ENCODE data around the gene PCDHA7. TPM values are rescaled to one million over a fixed set of nuclear protein-coding genes. Genes with fewer than 3 reads are reported as not detected.
"Not testable (repeated sequence)": the region's sequence is repeated elsewhere in the genome, so short reads cannot be mapped to it uniquely, and the experiment has no call there.

Gene PCDHA7
- total RNA-seq, 6 experiments from 2014 or later: 0.07 to 0.12 TPM; not detected in 4

DNA sequence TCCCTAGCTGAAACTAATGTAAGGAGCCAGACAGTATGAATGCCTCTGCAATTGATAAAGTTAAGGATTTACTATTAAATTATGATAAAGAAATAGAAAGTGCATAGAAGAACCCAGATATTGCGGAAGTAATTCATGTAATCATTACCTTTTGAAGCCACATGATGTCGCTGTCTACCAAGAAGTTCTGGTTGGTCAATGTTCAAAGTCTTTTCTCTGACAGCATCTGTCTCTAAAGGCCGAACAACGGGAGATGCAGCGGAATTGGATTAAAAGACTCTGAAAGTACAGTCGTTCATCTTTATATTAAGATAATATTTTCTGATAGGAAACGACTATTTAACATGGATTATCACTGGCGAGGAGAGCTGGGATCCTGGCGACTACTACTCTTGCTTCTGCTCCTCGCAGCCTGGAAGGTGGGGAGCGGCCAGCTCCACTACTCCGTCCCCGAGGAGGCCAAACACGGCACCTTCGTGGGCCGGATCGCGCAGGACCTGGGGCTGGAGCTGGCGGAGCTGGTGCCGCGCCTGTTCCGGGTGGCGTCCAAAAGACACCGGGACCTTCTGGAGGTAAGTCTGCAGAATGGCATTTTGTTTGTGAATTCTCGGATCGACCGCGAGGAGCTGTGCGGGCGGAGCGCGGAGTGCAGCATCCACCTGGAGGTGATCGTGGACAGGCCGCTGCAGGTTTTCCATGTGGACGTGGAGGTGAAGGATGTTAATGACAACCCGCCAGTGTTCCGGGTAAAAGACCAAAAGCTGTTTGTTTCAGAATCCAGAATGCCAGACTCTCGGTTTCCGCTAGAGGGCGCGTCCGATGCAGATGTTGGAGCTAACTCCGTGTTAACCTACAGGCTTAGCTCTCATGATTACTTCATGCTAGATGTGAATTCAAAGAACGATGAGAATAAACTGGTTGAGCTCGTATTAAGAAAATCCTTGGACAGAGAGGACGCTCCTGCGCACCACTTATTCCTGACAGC lies 7.2 kb downstream of the PCDHA7 start, which contains the start of gene PCDHA8:
Gene PCDHA8, plus strand, starts transcription at position 210 of the 985 bp plus-strand sequence. Its CDS starts 135 bp downstream, at position 345.
- no peaks in the 10 kb centered on the region for H3K27me3 ChIP-seq
- no peak for ATAC-seq
- no peak within 1 kb of the TSS for H3K4me3 ChIP-seq
- H3K4me1 ChIP-seq: no peaks in the 10 kb centered on the region
- DNase-seq: no peak
- TF ChIP-seq, protein P1, sequence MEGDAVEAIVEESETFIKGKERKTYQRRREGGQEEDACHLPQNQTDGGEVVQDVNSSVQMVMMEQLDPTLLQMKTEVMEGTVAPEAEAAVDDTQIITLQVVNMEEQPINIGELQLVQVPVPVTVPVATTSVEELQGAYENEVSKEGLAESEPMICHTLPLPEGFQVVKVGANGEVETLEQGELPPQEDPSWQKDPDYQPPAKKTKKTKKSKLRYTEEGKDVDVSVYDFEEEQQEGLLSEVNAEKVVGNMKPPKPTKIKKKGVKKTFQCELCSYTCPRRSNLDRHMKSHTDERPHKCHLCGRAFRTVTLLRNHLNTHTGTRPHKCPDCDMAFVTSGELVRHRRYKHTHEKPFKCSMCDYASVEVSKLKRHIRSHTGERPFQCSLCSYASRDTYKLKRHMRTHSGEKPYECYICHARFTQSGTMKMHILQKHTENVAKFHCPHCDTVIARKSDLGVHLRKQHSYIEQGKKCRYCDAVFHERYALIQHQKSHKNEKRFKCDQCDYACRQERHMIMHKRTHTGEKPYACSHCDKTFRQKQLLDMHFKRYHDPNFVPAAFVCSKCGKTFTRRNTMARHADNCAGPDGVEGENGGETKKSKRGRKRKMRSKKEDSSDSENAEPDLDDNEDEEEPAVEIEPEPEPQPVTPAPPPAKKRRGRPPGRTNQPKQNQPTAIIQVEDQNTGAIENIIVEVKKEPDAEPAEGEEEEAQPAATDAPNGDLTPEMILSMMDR (IDR thresholded peaks at IDR 0.05): peak in 1 of 4 donors; percentile 15
- TF ChIP-seq POLR2A (IDR thresholded peaks at IDR 0.05): no peak
- WGBS (ENCODE audit: insufficient coverage, low coverage, low lambda C conversion rate, missing lambda C conversion rate): 20% methylated on average over 28 of the region's 47 CpGs
- intact Hi-C loops (cut with DNase I): no loop called here
- H3K27ac ChIP-seq: no peak within 1 kb of the TSS
- no peaks in the 10 kb centered on the region for H3K36me3 ChIP-seq
- no peaks in the 10 kb centered on the region for H3K9me3 ChIP-seq

DNA sequence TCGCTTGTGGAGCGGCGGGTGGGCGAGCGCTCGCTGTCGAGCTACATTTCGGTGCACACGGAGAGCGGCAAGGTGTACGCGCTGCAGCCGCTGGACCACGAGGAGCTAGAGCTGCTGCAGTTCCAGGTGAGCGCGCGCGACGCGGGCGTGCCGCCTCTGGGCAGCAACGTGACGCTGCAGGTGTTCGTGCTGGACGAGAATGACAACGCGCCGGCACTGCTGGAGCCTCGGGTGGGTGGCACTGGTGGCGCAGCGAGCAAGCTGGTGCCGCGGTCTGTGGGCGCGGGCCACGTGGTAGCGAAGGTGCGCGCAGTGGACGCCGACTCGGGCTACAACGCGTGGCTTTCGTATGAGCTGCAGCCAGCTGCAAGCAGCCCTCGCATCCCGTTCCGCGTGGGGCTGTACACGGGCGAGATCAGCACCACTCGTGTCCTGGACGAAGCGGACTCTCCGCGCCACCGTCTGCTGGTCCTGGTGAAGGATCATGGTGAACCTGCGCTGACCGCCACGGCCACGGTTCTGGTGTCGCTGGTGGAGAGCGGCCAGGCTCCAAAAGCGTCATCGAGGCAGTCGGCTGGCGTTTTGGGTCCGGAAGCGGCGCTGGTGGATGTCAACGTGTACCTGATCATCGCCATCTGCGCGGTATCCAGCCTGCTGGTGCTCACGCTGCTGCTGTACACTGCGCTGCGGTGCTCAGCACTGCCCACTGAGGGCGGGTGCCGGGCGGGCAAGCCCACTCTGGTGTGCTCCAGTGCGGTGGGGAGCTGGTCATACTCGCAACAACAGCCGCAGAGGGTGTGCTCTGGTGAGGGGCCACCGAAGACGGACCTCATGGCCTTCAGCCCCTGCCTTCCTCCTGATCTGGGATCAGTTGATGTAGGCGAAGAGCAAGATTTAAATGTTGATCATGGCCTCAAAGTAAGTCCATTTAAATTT lies 9.0 kb downstream of the PCDHA7 start:
- intact Hi-C loops (cut with DNase I): no loop called here
- Histone ChIP-seq H3K4me1 (no peaks in the 10 kb centered on the region), H3K36me3 (no peaks in the 10 kb centered on the region), H3K4me3 (no peak overlapping the region), H3K9me3 (no peaks in the 10 kb centered on the region), H3K27me3 (no peaks in the 10 kb centered on the region), H3K27ac (no peak overlapping the region)
- no peak for DNase-seq
- TF ChIP-seq, protein P1 (IDR thresholded peaks at IDR 0.05): no peak
- TF ChIP-seq POLR2A (IDR thresholded peaks at IDR 0.05): no peak
- no peak for ATAC-seq
- WGBS (ENCODE audit: insufficient coverage, low coverage, low lambda C conversion rate, missing lambda C conversion rate): 47% methylated on average over 7 of the region's 87 CpGs

DNA sequence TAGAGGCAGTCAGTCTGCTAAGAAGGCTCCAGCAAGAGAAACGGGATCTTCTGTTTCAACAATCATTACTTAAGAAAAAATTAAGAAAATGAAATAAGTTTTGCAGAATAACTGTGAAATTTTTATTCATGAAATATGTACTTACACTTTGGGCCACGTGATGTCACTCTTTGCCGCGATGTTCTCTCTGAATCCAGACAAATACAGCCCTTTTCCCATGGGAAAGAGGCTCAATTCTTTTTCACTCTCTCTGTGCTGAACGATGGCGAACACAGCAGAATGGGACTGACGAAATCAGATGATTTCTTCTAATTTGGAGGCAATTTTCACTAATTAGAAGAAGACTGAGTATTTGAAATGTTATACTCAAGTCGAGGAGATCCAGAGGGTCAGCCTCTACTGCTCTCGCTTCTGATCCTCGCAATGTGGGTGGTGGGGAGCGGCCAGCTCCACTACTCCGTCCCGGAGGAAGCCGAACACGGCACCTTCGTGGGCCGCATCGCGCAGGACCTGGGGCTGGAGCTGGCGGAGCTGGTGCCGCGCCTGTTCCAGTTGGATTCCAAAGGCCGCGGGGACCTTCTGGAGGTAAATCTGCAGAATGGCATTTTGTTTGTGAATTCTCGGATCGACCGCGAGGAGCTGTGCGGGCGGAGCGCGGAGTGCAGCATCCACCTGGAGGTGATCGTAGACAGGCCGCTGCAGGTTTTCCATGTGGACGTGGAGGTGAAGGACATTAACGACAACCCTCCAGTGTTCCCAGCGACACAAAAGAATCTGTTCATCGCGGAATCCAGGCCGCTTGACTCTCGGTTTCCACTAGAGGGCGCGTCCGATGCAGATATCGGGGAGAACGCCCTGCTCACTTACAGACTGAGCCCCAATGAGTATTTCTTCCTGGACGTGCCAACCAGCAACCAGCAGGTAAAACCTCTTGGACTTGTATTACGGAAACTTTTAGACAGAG lies 14.4 kb downstream of the PCDHA7 start, which contains the start of gene PCDHA9:
Gene PCDHA9, plus strand, starts transcription at position 244 of the 964 bp plus-strand sequence. Its CDS starts 114 bp downstream, at position 358.
- H3K4me3 ChIP-seq, DNase-seq: not testable (repeated sequence)
- 17% methylated on average over 21 of the region's 48 CpGs for WGBS (ENCODE audit: insufficient coverage, low coverage, low lambda C conversion rate, missing lambda C conversion rate)

DNA sequence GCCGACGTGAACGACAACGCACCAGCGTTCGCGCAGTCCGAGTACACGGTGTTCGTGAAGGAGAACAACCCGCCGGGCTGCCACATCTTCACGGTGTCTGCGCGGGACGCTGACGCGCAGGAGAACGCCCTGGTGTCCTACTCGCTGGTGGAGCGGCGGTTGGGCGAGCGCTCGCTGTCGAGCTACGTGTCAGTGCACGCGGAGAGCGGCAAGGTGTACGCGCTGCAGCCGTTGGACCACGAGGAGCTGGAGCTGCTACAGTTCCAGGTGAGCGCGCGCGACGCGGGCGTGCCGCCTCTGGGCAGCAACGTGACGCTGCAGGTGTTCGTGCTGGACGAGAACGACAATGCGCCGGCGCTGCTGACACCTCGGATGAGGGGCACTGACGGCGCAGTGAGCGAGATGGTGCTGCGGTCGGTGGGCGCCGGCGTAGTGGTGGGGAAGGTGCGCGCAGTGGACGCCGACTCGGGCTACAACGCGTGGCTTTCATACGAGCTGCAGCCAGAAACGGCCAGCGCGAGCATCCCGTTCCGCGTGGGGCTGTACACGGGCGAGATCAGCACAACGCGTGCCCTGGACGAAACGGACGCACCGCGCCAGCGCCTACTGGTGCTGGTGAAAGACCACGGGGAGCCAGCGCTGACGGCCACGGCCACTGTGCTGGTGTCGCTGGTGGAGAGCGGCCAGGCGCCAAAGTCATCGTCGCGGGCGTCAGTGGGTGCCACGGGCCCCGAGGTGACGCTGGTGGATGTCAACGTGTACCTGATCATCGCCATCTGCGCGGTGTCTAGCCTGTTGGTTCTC lies 16.0 kb downstream of the PCDHA7 start:
- not testable (repeated sequence) for DNase-seq, H3K27me3 ChIP-seq, H3K9me3 ChIP-seq

More for the DNA sequence above, 14.4 kb downstream of the PCDHA7 start, which contains the start of gene PCDHA9:
- H3K27me3 ChIP-seq; ATAC-seq; intact Hi-C loops (cut with DNase I); H3K9me3 ChIP-seq; H3K36me3 ChIP-seq; H3K4me1 ChIP-seq; H3K27ac ChIP-seq: not testable (repeated sequence)

More for the DNA sequence above, 16.0 kb downstream of the PCDHA7 start:
- ATAC-seq; H3K4me1 ChIP-seq; H3K27ac ChIP-seq; intact Hi-C loops (cut with DNase I); H3K4me3 ChIP-seq; H3K36me3 ChIP-seq: not testable (repeated sequence)
- WGBS (ENCODE audit: insufficient coverage, low coverage, low lambda C conversion rate, missing lambda C conversion rate): 34% methylated on average over 22 of the region's 101 CpGs

Data from right lobe of liver (tissue), 6 donors.